ENCODE results near the gene MAML1.

MAML1 gene

GRCh38 chr5:179749857-179750508 is 17.4 kb downstream of the MAML1 start:
- no peak for DNase-seq (ENCODE audit: low read depth)
- no peak overlapping the region for H3K4me3 ChIP-seq (ENCODE audit: low read length)
- no peak for TF ChIP-seq CTCF (IDR thresholded peaks at IDR 0.05; ENCODE audit: insufficient read depth, low read depth, low read length, missing control alignments)

GRCh38 chr5:179753971-179754370 is 21.3 kb downstream of the MAML1 start:
- TF ChIP-seq CTCF (IDR thresholded peaks at IDR 0.05; ENCODE audit: insufficient read depth, low read depth, low read length, missing control alignments) = no peak
- DNase-seq (ENCODE audit: low read depth) = no peak
- H3K4me3 ChIP-seq (ENCODE audit: low read length) = no peak overlapping the region

GRCh38 chr5:179755022-179755421 is 22.4 kb downstream of the MAML1 start:
- DNase-seq (ENCODE audit: low read depth) = no peak
- H3K4me3 ChIP-seq (ENCODE audit: low read length) = no peak overlapping the region
- TF ChIP-seq CTCF (IDR thresholded peaks at IDR 0.05; ENCODE audit: insufficient read depth, low read depth, low read length, missing control alignments) = no peak

GRCh38 chr5:179758955-179759354 is 26.3 kb downstream of the MAML1 start:
- no peak for TF ChIP-seq CTCF (IDR thresholded peaks at IDR 0.05; ENCODE audit: insufficient read depth, low read depth, low read length, missing control alignments)
- no peak for DNase-seq (ENCODE audit: low read depth)
- H3K4me3 ChIP-seq (ENCODE audit: low read length) = no peak overlapping the region

- H3K4me3 ChIP-seq (ENCODE audit: low read length) = no peak overlapping the region
- no peak for DNase-seq (ENCODE audit: low read depth)
- TF ChIP-seq CTCF (IDR thresholded peaks at IDR 0.05; ENCODE audit: insufficient read depth, low read depth, low read length, missing control alignments) = no peak
These were observed 27.2 kb downstream of the MAML1 start for GRCh38 chr5:179759581-179760551.

- no peak for TF ChIP-seq CTCF (IDR thresholded peaks at IDR 0.05; ENCODE audit: insufficient read depth, low read depth, low read length, missing control alignments)
- peak; percentile 38 for DNase-seq (ENCODE audit: low read depth)
These were observed 29.6 kb downstream of the MAML1 start for GRCh38 chr5:179762079-179762780.

More at GRCh38 chr5:179762079-179762780, 29.6 kb downstream of the MAML1 start:
- no peak overlapping the region for H3K4me3 ChIP-seq (ENCODE audit: low read length)
